Adrenal gland (tissue), 5 donors: ENCODE data around the gene ZIC4.

Experiments used
- POLR2A ChIP-seq, 2 donors: fragments of 450-650 bp; IDR thresholded peaks; one replicate each; pipeline ENCODE4 v1.6.1; 2017; ENCODE audit warnings: antibody characterized with exemption in 2 of 2, mild to moderate bottlenecking in 2 of 2, moderate library complexity in 1 of 2
- TF ChIP-seq, protein P1 (sequence below), 6 experiments: fragments of 450-650 bp in 4 of 6; fragments of 200-600 bp in 2 of 6; sonication (generic) in 1 of 6; IDR thresholded peaks; 1 replicate in 5 of 6; 2 replicates in 1 of 6; pipeline versions ENCODE4 v1.5.1 to v1.8.0; 2016 to 2021; ENCODE audit warnings: antibody characterized with exemption in 6 of 6, mild to moderate bottlenecking in 2 of 6, moderate library complexity in 1 of 6
- donor health status: DM: no; HTN: no; CAD: no.

DNA sequence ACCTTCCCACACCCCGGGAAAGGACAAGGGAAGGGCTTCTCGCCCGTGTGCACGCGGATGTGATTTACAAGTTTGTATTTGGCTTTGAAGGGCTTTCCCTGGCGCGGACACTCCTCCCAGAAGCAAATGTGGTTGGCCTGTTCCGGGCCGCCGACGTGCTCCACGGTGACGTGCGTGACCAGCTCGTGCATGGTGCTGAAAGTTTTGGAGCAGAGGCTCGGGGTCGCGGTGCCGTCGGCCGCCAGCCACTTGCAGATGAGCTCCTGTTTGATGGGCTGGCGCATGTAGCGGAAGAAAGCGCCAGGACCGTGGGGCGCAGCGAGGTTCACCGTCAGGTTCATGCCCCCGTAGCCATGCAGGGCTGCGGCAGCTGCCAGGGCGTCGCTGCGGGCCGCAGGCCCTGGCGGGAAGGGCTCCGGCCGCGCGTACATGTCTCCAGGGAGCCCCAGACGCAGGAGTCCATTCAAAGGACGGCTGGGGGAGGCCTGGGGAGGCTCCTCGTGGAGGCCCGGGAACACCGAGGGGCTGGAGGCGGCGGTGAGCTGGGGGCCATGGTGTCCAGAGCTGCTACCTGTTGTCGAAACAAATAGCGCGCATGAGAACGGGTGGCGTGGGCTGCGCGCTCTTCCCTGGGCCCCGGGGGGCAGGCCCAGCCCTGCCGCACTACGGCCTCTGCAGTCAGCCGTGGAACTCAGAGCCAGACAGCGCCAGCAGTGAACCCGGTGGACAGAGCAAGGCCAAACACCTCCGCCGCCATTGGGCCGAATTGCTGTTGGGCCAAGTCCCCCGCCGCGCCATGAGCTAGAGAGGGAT, 10.2 kb downstream of the ZIC4 start:
- TF ChIP-seq, protein P1, sequence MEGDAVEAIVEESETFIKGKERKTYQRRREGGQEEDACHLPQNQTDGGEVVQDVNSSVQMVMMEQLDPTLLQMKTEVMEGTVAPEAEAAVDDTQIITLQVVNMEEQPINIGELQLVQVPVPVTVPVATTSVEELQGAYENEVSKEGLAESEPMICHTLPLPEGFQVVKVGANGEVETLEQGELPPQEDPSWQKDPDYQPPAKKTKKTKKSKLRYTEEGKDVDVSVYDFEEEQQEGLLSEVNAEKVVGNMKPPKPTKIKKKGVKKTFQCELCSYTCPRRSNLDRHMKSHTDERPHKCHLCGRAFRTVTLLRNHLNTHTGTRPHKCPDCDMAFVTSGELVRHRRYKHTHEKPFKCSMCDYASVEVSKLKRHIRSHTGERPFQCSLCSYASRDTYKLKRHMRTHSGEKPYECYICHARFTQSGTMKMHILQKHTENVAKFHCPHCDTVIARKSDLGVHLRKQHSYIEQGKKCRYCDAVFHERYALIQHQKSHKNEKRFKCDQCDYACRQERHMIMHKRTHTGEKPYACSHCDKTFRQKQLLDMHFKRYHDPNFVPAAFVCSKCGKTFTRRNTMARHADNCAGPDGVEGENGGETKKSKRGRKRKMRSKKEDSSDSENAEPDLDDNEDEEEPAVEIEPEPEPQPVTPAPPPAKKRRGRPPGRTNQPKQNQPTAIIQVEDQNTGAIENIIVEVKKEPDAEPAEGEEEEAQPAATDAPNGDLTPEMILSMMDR (IDR thresholded peaks at IDR 0.05), result no peak
- no peak for TF ChIP-seq POLR2A (IDR thresholded peaks at IDR 0.05)
